GM12878 (cell line): Measurements from ENCODE around the gene UTF1. TPM values are rescaled to one million over a fixed set of nuclear protein-coding genes. Genes with fewer than 3 reads are reported as not detected.
A peak's percentile ranks its signal among the peaks of the same experiment; 100 is the strongest.

Experiments used
- BHLHE40 ChIP-seq, 2 experiments: fragments of 450-650 bp in 1 of 2; IDR thresholded peaks; 2 replicates each; pipeline ENCODE4 v1.6.1; 2011 to 2017; ENCODE audit warnings: low read depth in 2 of 2, borderline replicate concordance in 1 of 2, improper control_type of control experiment in 1 of 2, low read length in 1 of 2, mild to moderate bottlenecking in 1 of 2
- BRCA1 ChIP-seq: IDR thresholded peaks from 2 replicates; pipeline ENCODE4 v1.6.1; 2011; ENCODE audit warnings: low read depth, low read length, improper control_type of control experiment
- CBFB ChIP-seq: IDR thresholded peaks from 2 replicates; pipeline ENCODE4 v1.6.1; 2016; ENCODE audit warnings: antibody characterized with exemption, low read depth
- CBX5 ChIP-seq: sonication (generic); IDR thresholded peaks from 2 replicates; pipeline ENCODE4 v1.6.1; 2016; ENCODE audit warnings: low read depth, moderate library complexity, mild to moderate bottlenecking, inconsistent platforms
- FOXK2 ChIP-seq: fragments of 450-650 bp; IDR thresholded peaks from 2 replicates; pipeline ENCODE4 v1.6.1; 2017; ENCODE audit warnings: mild to moderate bottlenecking, moderate library complexity
- KAT2A ChIP-seq: conservative IDR thresholded peaks from 2 replicates; pipeline ENCODE4 v1.6.1; 2011; ENCODE audit warnings: low read depth, low read length; ENCODE audit not compliant: control insufficient read depth
- KDM1A ChIP-seq: fragments of 200-600 bp; sonication (generic); IDR thresholded peaks from 2 replicates; pipeline ENCODE4 v1.6.1; 2016; ENCODE audit warnings: borderline replicate concordance
- KLF5 ChIP-seq: fragments of 450-650 bp; IDR thresholded peaks from 2 replicates; pipeline ENCODE4 v1.6.1; 2014; ENCODE audit warnings: mild to moderate bottlenecking; ENCODE audit not compliant: partially characterized antibody
- MEF2A ChIP-seq: IDR thresholded peaks from 2 replicates; pipeline ENCODE4 v1.6.1; 2011; ENCODE audit warnings: low read depth, mild to moderate bottlenecking, low read length, moderate library complexity; ENCODE audit not compliant: insufficient read depth
- MTA3 ChIP-seq: IDR thresholded peaks from 2 replicates; pipeline ENCODE4 v1.6.1; 2012; ENCODE audit warnings: low read length, inconsistent platforms, borderline replicate concordance
- NBN ChIP-seq: fragments of 450-650 bp; IDR thresholded peaks from 2 replicates; pipeline ENCODE4 v1.6.1; 2016
- RAD51 ChIP-seq: fragments of 450-650 bp; IDR thresholded peaks from 2 replicates; pipeline ENCODE4 v1.6.1; 2016; ENCODE audit warnings: moderate library complexity, mild to moderate bottlenecking, inconsistent platforms
- SRF ChIP-seq, 2 experiments: IDR thresholded peaks; 2 replicates each; pipeline ENCODE4 v1.6.1; 2011; ENCODE audit warnings: low read depth in 2 of 2, low read length in 2 of 2, mild to moderate bottlenecking in 1 of 2, moderate library complexity in 1 of 2
- SUPT20H ChIP-seq: IDR thresholded peaks from 2 replicates; pipeline ENCODE4 v1.6.1; 2011; ENCODE audit warnings: low read depth, mild to moderate bottlenecking, low read length, moderate library complexity, borderline replicate concordance; ENCODE audit not compliant: control insufficient read depth
- WRNIP1 ChIP-seq: IDR thresholded peaks from 2 replicates; pipeline ENCODE4 v1.6.1; 2011; ENCODE audit warnings: low read depth, low read length, improper control_type of control experiment, borderline replicate concordance
- polyA plus RNA-seq, 11 experiments: library from polyadenylated mRNA; depleted of rRNA in 4 of 11; unstranded in 6 of 11; stranded (reverse) in 5 of 11; fragments of >200 nt; fragmentation: Nextera tagmentation in 4 of 11; fragmentation: Illumina TruSeq in 1 of 11; extraction: Ambion mirVana in 4 of 11; extraction: Trizol in 1 of 11; gene quantifications; 1 replicate in 1 of 11; 2 replicates in 10 of 11; pipeline versions ENCODE4 v1.2.1 to v1.2.3, GENCODE V29; 2011 to 2016; ENCODE audit warnings: inconsistent platforms in 2 of 11, missing spikeins in 2 of 11, low read depth in 1 of 11
- total RNA-seq, 4 experiments: library from RNA; depleted of rRNA in 3 of 4; stranded (reverse); fragments of >200 nt in 3 of 4; fragmentation: Illumina TruSeq in 1 of 4; extraction: Trizol in 1 of 4; gene quantifications; 2 replicates each; pipeline versions ENCODE4 v1.2.1 to v1.2.3, GENCODE V29; 2013 to 2021
- TF ChIP-seq, protein P1 (sequence below): IDR thresholded peaks from 2 replicates; pipeline ENCODE4 v1.6.1; 2011; ENCODE audit warnings: mild to moderate bottlenecking, low read depth, low read length, moderate library complexity; ENCODE audit not compliant: insufficient replicate concordance
- TF ChIP-seq, protein P2 (sequence below): fragments of 450-650 bp; IDR thresholded peaks from 2 replicates; pipeline ENCODE4 v1.6.1; 2016; ENCODE audit warnings: mild to moderate bottlenecking
- TF ChIP-seq, protein P3 (sequence below): IDR thresholded peaks from 2 replicates; pipeline ENCODE4 v1.6.1; 2012; ENCODE audit warnings: improper control_type of control experiment, low read depth, low read length; ENCODE audit not compliant: insufficient replicate concordance
- TF ChIP-seq, protein P4 (sequence below): IDR thresholded peaks from 2 replicates; pipeline ENCODE4 v1.6.1; 2012; ENCODE audit warnings: low read length, inconsistent platforms
- TF ChIP-seq, protein P5 (sequence below): IDR thresholded peaks from 2 replicates; pipeline ENCODE4 v1.6.1; 2011; ENCODE audit warnings: borderline replicate concordance, low read depth, mild to moderate bottlenecking, moderate library complexity, mixed read lengths, low read length; ENCODE audit not compliant: insufficient read depth; ENCODE audit errors: extremely low read length

The UTF1 gene
- total and polyA plus RNA-seq, 10 of the 15 experiments (the other 5 are each of a cell fraction or from before 2014, with no cell fraction given): not detected

DNA sequence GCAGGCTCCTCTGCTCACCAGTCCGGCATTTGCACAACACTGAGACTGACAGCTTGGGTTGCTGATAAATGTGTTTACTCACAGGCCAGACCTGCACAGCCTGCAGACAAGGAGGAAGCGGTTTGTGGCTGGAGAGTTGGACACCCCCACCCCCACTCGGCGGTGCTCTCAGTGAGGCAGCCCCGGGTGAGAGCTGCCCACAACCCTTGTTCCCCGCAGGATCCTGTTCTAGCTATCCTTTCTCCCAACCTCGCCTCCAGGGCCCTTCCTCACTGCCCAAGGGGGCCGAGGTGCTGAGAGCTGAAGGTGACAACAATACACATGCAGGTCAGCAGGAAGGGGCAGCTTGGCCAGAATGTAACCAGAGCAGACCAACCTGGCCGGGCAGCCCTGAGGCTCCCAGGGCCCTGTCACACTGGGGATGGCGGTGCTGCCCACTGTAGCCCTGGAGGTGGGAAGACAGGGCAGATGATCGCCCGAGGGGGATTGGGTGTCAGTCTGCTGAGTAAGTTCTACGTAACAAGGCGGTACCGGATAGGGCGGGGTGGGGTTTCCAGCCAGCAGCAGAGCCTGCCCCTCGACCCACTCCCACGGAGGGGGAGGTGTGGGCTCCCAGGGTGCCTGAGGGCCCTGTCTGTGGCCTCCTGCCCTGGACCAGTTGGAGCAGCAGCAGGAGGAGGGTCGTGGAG is 48.7 kb downstream of the UTF1 start (continued):
- TF ChIP-seq, protein P1, sequence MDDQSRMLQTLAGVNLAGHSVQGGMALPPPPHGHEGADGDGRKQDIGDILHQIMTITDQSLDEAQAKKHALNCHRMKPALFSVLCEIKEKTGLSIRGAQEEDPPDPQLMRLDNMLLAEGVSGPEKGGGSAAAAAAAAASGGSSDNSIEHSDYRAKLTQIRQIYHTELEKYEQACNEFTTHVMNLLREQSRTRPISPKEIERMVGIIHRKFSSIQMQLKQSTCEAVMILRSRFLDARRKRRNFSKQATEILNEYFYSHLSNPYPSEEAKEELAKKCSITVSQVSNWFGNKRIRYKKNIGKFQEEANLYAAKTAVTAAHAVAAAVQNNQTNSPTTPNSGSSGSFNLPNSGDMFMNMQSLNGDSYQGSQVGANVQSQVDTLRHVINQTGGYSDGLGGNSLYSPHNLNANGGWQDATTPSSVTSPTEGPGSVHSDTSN: peak; percentile 87
- TF ChIP-seq MEF2A (no peak), BRCA1 (no peak), KDM1A (no peak), MTA3 (no peak), RAD51 (no peak), WRNIP1 (no peak), SUPT20H (no peak), FOXK2 (no peak), BHLHE40 (IDR thresholded peaks at IDR 0.05; ENCODE audit: borderline replicate concordance in 1 of 2, low read depth in 2 of 2, low read length in 1 of 2) (no peak; a peak in 1 of 4 replicates), CBX5 (no peak), KLF5 (no peak), CBFB (peak; percentile 68; the same call in 1 of the 2 replicates), NBN (peak; percentile 58; the same call in 1 of the 2 replicates), SRF (IDR thresholded peaks at IDR 0.05; ENCODE audit: low read depth in 2 of 2, low read length in 2 of 2) (no peak), KAT2A (no peak)
- TF ChIP-seq, protein P2, sequence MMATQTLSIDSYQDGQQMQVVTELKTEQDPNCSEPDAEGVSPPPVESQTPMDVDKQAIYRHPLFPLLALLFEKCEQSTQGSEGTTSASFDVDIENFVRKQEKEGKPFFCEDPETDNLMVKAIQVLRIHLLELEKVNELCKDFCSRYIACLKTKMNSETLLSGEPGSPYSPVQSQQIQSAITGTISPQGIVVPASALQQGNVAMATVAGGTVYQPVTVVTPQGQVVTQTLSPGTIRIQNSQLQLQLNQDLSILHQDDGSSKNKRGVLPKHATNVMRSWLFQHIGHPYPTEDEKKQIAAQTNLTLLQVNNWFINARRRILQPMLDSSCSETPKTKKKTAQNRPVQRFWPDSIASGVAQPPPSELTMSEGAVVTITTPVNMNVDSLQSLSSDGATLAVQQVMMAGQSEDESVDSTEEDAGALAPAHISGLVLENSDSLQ: peak; percentile 94
- TF ChIP-seq, protein P3, sequence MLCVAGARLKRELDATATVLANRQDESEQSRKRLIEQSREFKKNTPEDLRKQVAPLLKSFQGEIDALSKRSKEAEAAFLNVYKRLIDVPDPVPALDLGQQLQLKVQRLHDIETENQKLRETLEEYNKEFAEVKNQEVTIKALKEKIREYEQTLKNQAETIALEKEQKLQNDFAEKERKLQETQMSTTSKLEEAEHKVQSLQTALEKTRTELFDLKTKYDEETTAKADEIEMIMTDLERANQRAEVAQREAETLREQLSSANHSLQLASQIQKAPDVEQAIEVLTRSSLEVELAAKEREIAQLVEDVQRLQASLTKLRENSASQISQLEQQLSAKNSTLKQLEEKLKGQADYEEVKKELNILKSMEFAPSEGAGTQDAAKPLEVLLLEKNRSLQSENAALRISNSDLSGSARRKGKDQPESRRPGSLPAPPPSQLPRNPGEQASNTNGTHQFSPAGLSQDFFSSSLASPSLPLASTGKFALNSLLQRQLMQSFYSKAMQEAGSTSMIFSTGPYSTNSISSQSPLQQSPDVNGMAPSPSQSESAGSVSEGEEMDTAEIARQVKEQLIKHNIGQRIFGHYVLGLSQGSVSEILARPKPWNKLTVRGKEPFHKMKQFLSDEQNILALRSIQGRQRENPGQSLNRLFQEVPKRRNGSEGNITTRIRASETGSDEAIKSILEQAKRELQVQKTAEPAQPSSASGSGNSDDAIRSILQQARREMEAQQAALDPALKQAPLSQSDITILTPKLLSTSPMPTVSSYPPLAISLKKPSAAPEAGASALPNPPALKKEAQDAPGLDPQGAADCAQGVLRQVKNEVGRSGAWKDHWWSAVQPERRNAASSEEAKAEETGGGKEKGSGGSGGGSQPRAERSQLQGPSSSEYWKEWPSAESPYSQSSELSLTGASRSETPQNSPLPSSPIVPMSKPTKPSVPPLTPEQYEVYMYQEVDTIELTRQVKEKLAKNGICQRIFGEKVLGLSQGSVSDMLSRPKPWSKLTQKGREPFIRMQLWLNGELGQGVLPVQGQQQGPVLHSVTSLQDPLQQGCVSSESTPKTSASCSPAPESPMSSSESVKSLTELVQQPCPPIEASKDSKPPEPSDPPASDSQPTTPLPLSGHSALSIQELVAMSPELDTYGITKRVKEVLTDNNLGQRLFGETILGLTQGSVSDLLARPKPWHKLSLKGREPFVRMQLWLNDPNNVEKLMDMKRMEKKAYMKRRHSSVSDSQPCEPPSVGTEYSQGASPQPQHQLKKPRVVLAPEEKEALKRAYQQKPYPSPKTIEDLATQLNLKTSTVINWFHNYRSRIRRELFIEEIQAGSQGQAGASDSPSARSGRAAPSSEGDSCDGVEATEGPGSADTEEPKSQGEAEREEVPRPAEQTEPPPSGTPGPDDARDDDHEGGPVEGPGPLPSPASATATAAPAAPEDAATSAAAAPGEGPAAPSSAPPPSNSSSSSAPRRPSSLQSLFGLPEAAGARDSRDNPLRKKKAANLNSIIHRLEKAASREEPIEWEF: no peak
- TF ChIP-seq, protein P4, sequence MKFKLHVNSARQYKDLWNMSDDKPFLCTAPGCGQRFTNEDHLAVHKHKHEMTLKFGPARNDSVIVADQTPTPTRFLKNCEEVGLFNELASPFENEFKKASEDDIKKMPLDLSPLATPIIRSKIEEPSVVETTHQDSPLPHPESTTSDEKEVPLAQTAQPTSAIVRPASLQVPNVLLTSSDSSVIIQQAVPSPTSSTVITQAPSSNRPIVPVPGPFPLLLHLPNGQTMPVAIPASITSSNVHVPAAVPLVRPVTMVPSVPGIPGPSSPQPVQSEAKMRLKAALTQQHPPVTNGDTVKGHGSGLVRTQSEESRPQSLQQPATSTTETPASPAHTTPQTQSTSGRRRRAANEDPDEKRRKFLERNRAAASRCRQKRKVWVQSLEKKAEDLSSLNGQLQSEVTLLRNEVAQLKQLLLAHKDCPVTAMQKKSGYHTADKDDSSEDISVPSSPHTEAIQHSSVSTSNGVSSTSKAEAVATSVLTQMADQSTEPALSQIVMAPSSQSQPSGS: no peak
- TF ChIP-seq, protein P5, sequence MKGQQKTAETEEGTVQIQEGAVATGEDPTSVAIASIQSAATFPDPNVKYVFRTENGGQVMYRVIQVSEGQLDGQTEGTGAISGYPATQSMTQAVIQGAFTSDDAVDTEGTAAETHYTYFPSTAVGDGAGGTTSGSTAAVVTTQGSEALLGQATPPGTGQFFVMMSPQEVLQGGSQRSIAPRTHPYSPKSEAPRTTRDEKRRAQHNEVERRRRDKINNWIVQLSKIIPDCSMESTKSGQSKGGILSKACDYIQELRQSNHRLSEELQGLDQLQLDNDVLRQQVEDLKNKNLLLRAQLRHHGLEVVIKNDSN: no peak
